ENCODE data around the gene PKDREJ. TPM values are rescaled to one million over a fixed set of nuclear protein-coding genes. Genes with fewer than 3 reads are reported as not detected.

PKDREJ gene
- polyA plus RNA-seq, 1 donor (not counting 4 experiments of a cell fraction or from before 2014, with no cell fraction given): 0.01 TPM

DNA sequence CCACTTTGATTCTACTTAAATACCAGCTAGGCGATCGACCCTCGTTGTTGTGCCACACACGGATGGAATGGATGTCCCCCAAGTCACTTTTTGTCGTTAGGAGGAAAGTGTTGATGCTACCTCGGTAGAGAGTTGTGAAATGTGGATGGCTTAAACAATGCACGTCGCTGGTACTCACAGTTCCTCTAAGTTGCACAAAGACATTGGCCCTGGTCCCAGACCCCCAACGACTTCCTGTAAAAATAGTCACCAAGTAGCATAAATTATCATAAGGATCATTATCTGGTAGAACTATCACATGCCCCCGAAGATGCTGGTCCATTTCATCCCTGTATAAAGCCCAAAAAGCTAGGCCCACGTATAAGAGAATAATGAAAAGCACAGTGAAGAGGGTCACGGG is 3.8 kb downstream of the PKDREJ start:
- no peak overlapping the region for H3K9ac ChIP-seq (ENCODE audit: control insufficient read depth, extremely low read depth, insufficient read depth, low read length)
- no peak overlapping the region for H2AFZ ChIP-seq (ENCODE audit: control insufficient read depth, low read length)
- dilution Hi-C loops (cut with MboI; ENCODE audit: extremely low pct_ligation_motif_present, low sequenced_read_pairs): no loop called here
- H3K27ac ChIP-seq (ENCODE audit: control insufficient read depth, insufficient read depth, low read length): no peak overlapping the region
- no peaks in the 10 kb centered on the region for H3K9me3 ChIP-seq (ENCODE audit: control insufficient read depth, low read depth, low read length)
- DNase-seq (ENCODE audit: low read depth, low spot score): no peak
- H3K4me2 ChIP-seq (ENCODE audit: control insufficient read depth, extremely low read depth, insufficient read depth, low read depth, low read length): no peak overlapping the region
- no peaks in the 10 kb centered on the region for H4K20me1 ChIP-seq (ENCODE audit: control insufficient read depth, extremely low read depth, insufficient read depth, low read length)
- H3K79me2 ChIP-seq (ENCODE audit: control insufficient read depth, insufficient read depth, low read length): no peaks in the 10 kb centered on the region
- no peak for TF ChIP-seq EZH2 (IDR thresholded peaks at IDR 0.05; ENCODE audit: low read length)
- TF ChIP-seq, protein P1, sequence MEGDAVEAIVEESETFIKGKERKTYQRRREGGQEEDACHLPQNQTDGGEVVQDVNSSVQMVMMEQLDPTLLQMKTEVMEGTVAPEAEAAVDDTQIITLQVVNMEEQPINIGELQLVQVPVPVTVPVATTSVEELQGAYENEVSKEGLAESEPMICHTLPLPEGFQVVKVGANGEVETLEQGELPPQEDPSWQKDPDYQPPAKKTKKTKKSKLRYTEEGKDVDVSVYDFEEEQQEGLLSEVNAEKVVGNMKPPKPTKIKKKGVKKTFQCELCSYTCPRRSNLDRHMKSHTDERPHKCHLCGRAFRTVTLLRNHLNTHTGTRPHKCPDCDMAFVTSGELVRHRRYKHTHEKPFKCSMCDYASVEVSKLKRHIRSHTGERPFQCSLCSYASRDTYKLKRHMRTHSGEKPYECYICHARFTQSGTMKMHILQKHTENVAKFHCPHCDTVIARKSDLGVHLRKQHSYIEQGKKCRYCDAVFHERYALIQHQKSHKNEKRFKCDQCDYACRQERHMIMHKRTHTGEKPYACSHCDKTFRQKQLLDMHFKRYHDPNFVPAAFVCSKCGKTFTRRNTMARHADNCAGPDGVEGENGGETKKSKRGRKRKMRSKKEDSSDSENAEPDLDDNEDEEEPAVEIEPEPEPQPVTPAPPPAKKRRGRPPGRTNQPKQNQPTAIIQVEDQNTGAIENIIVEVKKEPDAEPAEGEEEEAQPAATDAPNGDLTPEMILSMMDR (optimal IDR thresholded peaks at IDR 0.05 in 1 of 3, IDR thresholded peaks at IDR 0.05 in 1 of 3, conservative IDR thresholded peaks at IDR 0.05 in 1 of 3; ENCODE audit: extremely low read depth in 1 of 3, insufficient read depth in 2 of 3, low read length in 3 of 3): no peak
- H3K4me3 ChIP-seq (ENCODE audit: control insufficient read depth in 2 of 3, extremely low read depth in 1 of 3, insufficient read depth in 2 of 3, low read depth in 1 of 3, low read length in 3 of 3): no peak overlapping the region
- no peaks in the 10 kb centered on the region for H3K36me3 ChIP-seq (ENCODE audit: control insufficient read depth in 2 of 2, extremely low read depth in 1 of 2, insufficient read depth in 2 of 2, low read length in 2 of 2)
- H3K27me3 ChIP-seq (ENCODE audit: control insufficient read depth, extremely low read depth, insufficient read depth, low read length): peaks cover 26% of the 10 kb centered on the region
- FAIRE-seq: no peak
- no peaks in the 10 kb centered on the region for H3K4me1 ChIP-seq (ENCODE audit: control insufficient read depth, extremely low read depth, insufficient read depth, low read length)
- H3K9me1 ChIP-seq (ENCODE audit: control insufficient read depth, extremely low read depth, insufficient read depth, low read length): no peaks in the 10 kb centered on the region

DNA sequence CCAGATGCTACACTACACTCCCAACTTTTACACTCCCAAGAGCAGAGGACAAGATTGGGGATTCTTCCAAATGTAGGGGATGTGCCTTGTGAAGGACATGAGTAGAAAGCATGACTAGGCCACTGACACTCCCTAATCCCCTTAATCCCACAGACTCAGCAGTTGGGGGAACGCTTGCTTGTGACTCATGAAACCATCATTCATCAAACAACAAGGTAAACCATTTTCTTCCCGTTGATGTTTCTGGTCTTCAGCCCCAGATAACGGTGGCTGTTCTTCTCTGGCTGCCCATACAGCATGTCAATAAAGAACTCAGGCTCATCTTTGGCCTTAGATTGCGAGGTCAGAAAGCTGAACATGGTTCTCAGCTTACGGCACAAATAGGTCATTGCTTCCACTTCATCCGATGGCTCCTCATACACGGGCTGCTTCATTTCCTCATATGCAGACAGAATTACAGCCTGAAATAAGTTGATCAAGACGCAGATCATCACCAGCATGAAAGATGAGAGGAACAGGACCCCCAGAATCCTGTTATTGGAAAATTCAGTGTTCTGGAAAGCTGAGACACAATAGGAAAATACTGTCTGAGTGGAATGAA is 6.7 kb downstream of the PKDREJ start:
- H2AFZ ChIP-seq (ENCODE audit: control insufficient read depth, low read length): no peak overlapping the region
- no peaks in the 10 kb centered on the region for H3K36me3 ChIP-seq (ENCODE audit: control insufficient read depth in 2 of 2, extremely low read depth in 1 of 2, insufficient read depth in 2 of 2, low read length in 2 of 2)
- DNase-seq (ENCODE audit: low read depth, low spot score) (no peak), FAIRE-seq (no peak)
- H3K4me2 ChIP-seq (ENCODE audit: control insufficient read depth, extremely low read depth, insufficient read depth, low read depth, low read length): no peak overlapping the region
- dilution Hi-C loops (cut with MboI; ENCODE audit: extremely low pct_ligation_motif_present, low sequenced_read_pairs): no loop called here
- H3K27ac ChIP-seq (ENCODE audit: control insufficient read depth, insufficient read depth, low read length): no peak overlapping the region
- no peaks in the 10 kb centered on the region for H4K20me1 ChIP-seq (ENCODE audit: control insufficient read depth, extremely low read depth, insufficient read depth, low read length)
- no peaks in the 10 kb centered on the region for H3K9me1 ChIP-seq (ENCODE audit: control insufficient read depth, extremely low read depth, insufficient read depth, low read length)
- H3K4me3 ChIP-seq (ENCODE audit: control insufficient read depth in 2 of 3, extremely low read depth in 1 of 3, insufficient read depth in 2 of 3, low read depth in 1 of 3, low read length in 3 of 3): no peak overlapping the region
- H3K9ac ChIP-seq (ENCODE audit: control insufficient read depth, extremely low read depth, insufficient read depth, low read length): no peak overlapping the region
- H3K27me3 ChIP-seq (ENCODE audit: control insufficient read depth, extremely low read depth, insufficient read depth, low read length): peaks cover 14% of the 10 kb centered on the region
- TF ChIP-seq EZH2 (IDR thresholded peaks at IDR 0.05; ENCODE audit: low read length): no peak
- TF ChIP-seq, protein P1 (optimal IDR thresholded peaks at IDR 0.05 in 1 of 3, IDR thresholded peaks at IDR 0.05 in 1 of 3, conservative IDR thresholded peaks at IDR 0.05 in 1 of 3; ENCODE audit: extremely low read depth in 1 of 3, insufficient read depth in 2 of 3, low read length in 3 of 3): no peak
- H3K79me2 ChIP-seq (ENCODE audit: control insufficient read depth, insufficient read depth, low read length): no peaks in the 10 kb centered on the region
- H3K9me3 ChIP-seq (ENCODE audit: control insufficient read depth, low read depth, low read length): no peaks in the 10 kb centered on the region
- H3K4me1 ChIP-seq (ENCODE audit: control insufficient read depth, extremely low read depth, insufficient read depth, low read length): peaks cover 2% of the 10 kb centered on the region

Data from keratinocyte (primary cell).